Esophagus muscularis mucosa (tissue), 4 donors: Measurements from ENCODE around the gene NUP62.

Experiments used
- EP300 ChIP-seq: sonication (generic); formaldehyde crosslinking; IDR thresholded peaks from one replicate; pipeline ENCODE4 v1.6.1; 2017; ENCODE audit warnings: antibody characterized with exemption
- POLR2A ChIP-seq: fragments of 450-650 bp; IDR thresholded peaks from one replicate; pipeline ENCODE4 v1.6.1; 2017; ENCODE audit warnings: antibody characterized with exemption, moderate library complexity, mild to moderate bottlenecking, low read depth
- POLR2AphosphoS5 ChIP-seq, 2 donors: sonication (generic); formaldehyde crosslinking; IDR thresholded peaks; one replicate each; pipeline ENCODE4 v1.6.1; 2017; ENCODE audit warnings: antibody characterized with exemption in 2 of 2
- TF ChIP-seq, protein P1 (sequence below), 3 experiments: fragments of 200-600 bp in 2 of 3; fragments of 450-650 bp in 1 of 3; sonication (generic) in 2 of 3; IDR thresholded peaks; one replicate each; pipeline ENCODE4 v1.5.1; 2017 to 2019; ENCODE audit warnings: antibody characterized with exemption in 3 of 3, mild to moderate bottlenecking in 2 of 3, moderate library complexity in 1 of 3

DNA sequence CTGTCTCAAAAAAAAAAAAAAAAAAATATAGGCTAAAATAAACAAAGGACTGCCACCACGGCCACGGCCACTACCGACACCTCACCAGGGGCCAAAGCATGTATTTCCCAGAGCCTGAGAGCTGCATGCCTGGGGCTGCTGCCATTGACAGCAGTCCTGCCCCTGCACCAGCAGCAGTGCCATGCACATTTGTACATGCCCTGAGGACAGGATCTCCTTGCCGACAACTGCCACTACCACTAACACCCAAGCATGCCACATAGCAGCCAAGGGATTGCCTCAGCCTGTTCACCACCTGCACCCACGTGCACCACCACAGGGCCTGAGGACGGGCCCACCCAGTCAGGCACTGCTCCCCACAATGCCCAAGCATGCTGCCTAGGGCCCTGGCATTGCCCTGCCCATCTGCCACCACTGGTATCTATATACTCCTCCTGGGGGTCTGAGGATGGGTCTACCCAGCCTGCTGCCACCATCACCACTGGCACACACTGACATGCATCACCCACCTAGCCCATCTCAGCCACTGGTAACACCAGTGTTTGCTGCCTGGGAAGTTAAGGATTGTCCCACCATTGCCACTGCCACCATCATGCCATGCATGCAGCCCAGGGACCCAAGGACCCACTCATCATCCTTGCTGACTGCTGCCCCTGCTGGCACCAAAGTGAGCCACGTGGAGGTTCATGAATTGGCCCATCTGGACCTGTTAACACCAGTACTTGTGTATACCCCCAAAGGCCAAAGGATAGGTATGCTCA, 10.6 kb upstream of the NUP62 start:
- TF ChIP-seq POLR2A = no peak
- no peak for TF ChIP-seq POLR2AphosphoS5 (IDR thresholded peaks at IDR 0.05)
- TF ChIP-seq, protein P1, sequence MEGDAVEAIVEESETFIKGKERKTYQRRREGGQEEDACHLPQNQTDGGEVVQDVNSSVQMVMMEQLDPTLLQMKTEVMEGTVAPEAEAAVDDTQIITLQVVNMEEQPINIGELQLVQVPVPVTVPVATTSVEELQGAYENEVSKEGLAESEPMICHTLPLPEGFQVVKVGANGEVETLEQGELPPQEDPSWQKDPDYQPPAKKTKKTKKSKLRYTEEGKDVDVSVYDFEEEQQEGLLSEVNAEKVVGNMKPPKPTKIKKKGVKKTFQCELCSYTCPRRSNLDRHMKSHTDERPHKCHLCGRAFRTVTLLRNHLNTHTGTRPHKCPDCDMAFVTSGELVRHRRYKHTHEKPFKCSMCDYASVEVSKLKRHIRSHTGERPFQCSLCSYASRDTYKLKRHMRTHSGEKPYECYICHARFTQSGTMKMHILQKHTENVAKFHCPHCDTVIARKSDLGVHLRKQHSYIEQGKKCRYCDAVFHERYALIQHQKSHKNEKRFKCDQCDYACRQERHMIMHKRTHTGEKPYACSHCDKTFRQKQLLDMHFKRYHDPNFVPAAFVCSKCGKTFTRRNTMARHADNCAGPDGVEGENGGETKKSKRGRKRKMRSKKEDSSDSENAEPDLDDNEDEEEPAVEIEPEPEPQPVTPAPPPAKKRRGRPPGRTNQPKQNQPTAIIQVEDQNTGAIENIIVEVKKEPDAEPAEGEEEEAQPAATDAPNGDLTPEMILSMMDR (IDR thresholded peaks at IDR 0.05) = no peak
- no peak for TF ChIP-seq EP300
